ENCODE measurements around the gene KRT79.
A peak's percentile ranks its signal among the peaks of the same experiment; 100 is the strongest.
"Not testable (repeated sequence)": the region's sequence is repeated elsewhere in the genome, so short reads cannot be mapped to it uniquely, and the experiment has no call there.

The KRT79 gene

GRCh38 chr12:52833922-52834726, at the start of gene KRT79:
Gene KRT79 (minus strand): TSS chr12:52834311. CDS start chr12:52834260, 51 bp downstream.
- DNase-seq: no peak

- DNase-seq: not testable (repeated sequence)
Observed at GRCh38 chr12:52880499-52880898, 46.4 kb upstream of the KRT79 start.

- peak; percentile 78 for DNase-seq
Observed at GRCh38 chr12:52879394-52880351, 45.6 kb upstream of the KRT79 start.

- no peak for DNase-seq
Observed at GRCh38 chr12:52878507-52879393, 44.6 kb upstream of the KRT79 start.

- no peak for DNase-seq
Observed at GRCh38 chr12:52877242-52877641, 43.1 kb upstream of the KRT79 start.

DNA sequence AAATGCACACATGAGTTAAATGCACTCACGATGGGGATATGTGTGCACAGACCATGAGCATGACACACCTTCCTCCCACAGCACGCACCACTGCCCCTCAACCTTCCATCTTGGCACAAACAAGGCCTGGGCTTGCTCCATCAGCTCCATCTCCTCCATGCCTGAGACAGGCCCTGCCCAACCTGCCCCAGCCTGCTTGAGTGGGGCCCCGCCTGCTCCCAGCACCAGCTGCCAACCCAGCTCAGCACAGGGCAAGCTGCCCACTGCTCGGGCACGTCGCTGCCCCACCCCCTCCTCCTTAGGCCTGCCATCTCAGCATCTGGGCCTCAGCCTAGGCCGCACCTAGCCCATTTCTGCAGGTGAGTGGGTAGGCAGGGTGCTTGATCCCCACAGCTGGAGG, 42.3 kb upstream of the KRT79 start:
- no peak for DNase-seq

DNA sequence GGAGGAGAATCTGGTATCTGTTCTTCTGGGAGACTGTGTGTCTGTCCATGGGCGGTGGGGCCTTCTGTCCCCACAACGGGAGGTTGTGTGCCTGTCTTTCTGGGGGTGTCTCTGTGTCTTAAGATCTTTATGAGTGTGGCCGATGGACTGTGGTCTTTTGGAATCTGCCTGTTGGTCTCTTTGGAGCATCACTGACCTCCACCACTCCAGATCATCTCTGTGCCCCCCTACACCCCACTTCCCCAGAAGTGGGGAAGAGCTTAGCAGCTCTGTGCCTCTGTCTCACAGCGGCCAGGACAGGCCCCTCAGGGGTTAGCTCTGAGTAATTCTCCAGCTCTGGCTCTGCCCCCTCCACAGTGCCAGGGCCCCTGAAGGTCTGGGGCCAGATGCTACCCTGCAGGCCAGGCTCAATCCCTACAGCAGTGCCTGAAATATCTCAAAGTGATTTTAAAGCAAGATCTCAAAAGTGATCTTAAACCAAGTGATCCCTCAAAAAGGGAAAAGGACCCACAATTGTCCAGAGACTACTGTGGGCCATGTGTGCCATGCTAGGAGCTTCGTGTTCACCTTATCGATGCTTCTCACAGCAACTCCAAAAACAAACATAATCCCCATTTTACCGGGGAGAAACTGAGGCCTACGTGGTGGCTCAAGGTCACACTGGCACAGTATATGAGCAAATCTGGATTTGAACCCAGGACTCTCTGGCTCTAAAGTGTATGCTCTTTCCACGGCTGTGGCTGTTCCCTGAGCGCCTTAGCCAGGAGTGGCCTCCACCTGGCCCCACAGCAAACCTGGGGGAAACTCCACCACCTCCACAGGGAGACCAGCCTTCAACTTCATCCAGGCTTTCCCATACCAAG, 40.7 kb upstream of the KRT79 start:
- DNase-seq: no peak

GRCh38 chr12:52873832-52874572, 39.9 kb upstream of the KRT79 start:
- DNase-seq: no peak

DNA sequence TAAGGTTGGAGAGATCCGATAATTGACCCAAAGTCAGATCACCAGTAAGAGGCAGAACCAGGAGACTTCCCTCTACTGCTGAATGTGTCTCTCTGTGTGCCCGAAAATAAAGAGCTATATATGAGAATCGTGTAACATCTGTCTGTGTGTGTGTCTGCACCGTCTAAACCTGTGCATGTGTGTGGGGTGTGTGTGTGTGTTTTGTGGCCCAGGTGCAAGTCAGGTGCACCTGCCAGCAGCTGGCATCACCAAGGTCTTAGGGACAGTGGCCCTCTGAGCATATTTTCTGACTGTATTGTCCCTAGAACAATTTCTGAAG, 39.4 kb upstream of the KRT79 start:
- no peak for DNase-seq

DNA sequence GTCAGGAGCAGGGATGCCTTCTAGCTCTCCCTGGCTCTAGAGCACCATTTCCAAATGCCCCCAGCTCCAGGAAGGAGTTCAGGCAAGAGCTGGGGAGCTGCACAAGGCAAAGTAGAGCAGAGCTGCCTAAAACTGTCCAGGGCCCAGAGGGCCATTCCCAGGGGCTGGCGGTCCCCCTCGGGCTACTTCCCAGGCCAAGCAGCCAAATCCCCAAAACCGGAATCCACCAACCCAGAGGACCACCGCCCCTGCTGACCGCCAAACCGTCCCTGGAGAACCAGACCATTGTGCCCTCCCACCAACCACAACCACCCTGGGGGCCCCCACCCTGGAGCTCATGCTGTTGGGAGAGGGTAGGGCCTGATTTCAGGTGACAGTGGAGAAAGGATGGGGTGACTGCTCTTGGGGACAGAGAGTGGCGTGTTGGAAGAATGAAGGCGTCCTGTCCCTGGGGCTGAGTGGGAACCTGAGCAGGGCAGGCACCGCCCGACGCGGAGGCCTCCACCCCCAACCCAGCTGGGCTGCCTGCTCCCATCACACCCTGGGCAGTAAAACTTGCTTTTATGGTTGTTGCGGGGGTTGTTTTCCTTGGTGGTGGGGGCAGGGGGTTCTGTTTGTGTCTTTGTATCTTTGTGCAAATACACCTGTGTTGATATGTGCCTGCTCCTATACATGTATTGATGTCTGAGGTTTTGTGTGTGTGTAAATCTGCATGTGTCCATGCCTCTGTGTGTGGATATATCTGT, 38.7 kb upstream of the KRT79 start:
- DNase-seq: no peak

- DNase-seq: no peak
Observed at GRCh38 chr12:52871291-52872039, 37.4 kb upstream of the KRT79 start.

DNA sequence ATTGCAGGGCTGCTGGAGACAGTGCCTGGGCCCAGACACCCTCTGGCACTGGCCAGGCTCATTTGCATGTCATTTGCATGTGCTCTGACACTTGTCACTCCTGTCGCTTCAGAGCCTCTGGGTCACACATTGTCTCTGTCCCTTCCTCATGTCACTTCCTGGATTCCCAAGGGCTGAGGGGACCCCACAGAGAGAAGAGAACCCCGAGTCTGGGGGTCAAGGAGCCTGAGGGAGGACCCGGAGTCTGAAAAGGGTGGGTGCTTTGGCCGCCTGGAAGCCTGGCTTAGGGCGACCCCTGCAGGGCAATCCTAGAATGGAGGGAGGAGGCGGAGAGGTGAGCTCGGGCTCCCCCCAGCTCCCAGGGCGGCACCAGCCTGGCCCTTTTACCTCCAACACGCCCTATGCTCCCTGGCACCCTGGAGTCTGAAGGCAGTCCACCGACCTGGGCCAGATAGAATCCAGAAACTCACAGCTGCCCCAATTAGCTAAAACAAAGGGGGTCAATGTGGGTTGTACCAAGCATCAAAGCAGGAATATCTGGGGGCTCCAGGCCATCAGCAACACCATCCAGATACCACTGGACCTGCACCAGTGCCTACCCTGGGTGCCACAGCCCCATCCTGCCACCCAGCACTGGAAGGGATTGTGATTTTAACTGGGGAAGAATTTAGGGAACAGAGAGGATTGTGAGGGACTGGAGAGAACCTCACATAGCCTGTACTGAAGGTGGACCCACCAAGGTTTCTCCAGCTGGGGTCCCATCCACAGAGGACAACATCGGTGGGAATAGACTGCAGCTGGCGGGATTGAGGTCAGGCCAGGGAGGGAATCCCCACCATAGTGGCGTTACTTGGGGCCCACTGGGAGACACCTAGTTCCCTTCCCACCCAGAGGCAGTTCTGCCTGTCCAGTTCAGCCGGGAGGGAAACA, 36.5 kb upstream of the KRT79 start:
- no peak for DNase-seq

GRCh38 chr12:52867642-52868041, 33.5 kb upstream of the KRT79 start:
- DNase-seq: no peak

DNA sequence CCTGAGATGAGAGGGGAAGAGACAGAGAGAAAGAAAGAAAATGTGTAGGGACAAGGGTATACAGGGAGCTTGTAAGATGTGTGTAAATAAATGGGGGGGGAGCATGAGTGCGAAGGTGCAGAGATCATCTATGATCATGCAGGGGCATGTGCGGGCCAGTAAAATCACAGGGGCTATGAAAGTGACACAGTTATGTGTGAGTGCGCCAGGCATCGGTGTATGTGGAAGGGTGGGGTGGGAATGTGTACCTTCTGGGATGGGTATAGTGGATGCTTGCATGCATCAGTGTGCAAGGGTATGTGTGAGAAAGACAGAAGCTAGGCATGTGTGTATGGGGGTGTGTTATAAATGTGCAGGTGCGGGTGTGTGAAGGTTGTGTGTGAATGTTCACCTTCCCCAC, 33.0 kb upstream of the KRT79 start:
- no peak for DNase-seq

GRCh38 chr12:52865090-52865944, 31.2 kb upstream of the KRT79 start:
- peak; percentile 45 for DNase-seq

GRCh38 chr12:52862023-52862422, 27.9 kb upstream of the KRT79 start:
- no peak for DNase-seq

DNA sequence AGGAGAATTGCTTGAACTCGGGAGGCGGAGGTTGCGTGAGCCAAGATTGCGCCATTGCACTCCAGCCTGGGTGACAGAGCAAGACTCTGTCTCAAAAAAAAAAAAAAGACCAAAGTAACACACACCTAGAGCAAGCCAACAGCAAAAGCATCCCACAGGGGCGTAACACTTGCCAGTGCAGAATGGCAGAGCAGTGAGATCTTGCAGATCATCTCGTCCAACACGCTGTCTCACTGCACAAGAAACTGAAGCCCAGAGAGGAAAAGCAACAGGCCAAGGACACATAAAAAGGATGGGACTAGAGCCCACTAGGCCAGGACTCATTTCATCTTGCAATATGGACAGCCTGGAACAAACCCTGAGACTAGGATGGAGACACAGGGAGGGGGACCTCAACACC, 27.4 kb upstream of the KRT79 start:
- DNase-seq: no peak

All from SHP77 treated with DMSO at 0.1 percent for 48 hours (cell line).